Lower leg skin (tissue), 4 donors: ENCODE data around the gene PPP1R9B. TPM values are rescaled to one million over a fixed set of nuclear protein-coding genes. Genes with fewer than 3 reads are reported as not detected.

Experiments
- DNase-seq, 2 donors: peaks; one replicate each; pipeline ENCODE4 v3.0.0-alpha.2; 2019; ENCODE audit warnings: low spot score in 2 of 2
- H3K4me3 ChIP-seq: fragments of 200-600 bp; sonication (generic); 2 replicates; pipeline ENCODE4 v1.5.1; 2017; ENCODE audit warnings: mild to moderate bottlenecking, low read depth; ENCODE audit not compliant: poor library complexity, severe bottlenecking
- CTCF ChIP-seq, 3 donors: fragments of 450-650 bp; IDR thresholded peaks; one replicate each; pipeline ENCODE4 v1.5.1; 2016; ENCODE audit warnings: antibody characterized with exemption in 3 of 3, mild to moderate bottlenecking in 3 of 3, moderate library complexity in 2 of 3
- POLR2A ChIP-seq, 2 donors: fragments of 450-650 bp; IDR thresholded peaks; one replicate each; pipeline ENCODE4 v1.6.1; 2016 to 2017; ENCODE audit warnings: antibody characterized with exemption in 2 of 2, mild to moderate bottlenecking in 1 of 2, moderate library complexity in 1 of 2
- WGBS, 2 donors: methylation state at CpG; one replicate each; pipeline ENCODE4 v1.1.5; 2018; 5-methylcytosine and 5-hydroxymethylcytosine counted together
- intact Hi-C: fragments of 100-400 bp; cut with DNase I; formaldehyde crosslinking; loops from one replicate; pipeline ENCODE4 v1.15.0; 2023; ENCODE audit warnings: low total_unique reads
- total RNA-seq, 4 donors: library from RNA; depleted of rRNA; stranded (reverse); fragments of >200 nt; gene quantifications; one replicate each; pipeline ENCODE4 v1.1.0, GENCODE V29; 2016

PPP1R9B gene
- total RNA-seq, 4 donors from 2014 or later, result 20.7 to 31.9 (median 29.5) TPM

- TF ChIP-seq CTCF (IDR thresholded peaks at IDR 0.05) (no peak), POLR2A (IDR thresholded peaks at IDR 0.05) (no peak)
- intact Hi-C loops, result no loop called here
- DNase-seq, result no peak
- WGBS, 2 donors, result 86 to 90% methylated on average over 7 of the region's 7 CpGs
- no peak overlapping the region for H3K4me3 ChIP-seq
Observed at GRCh38 chr17:50120475-50121253, 29.8 kb downstream of the PPP1R9B start.

GRCh38 chr17:50118828-50119218, 31.7 kb downstream of the PPP1R9B start:
- DNase-seq, result no peak
- intact Hi-C loops, result no loop called here
- TF ChIP-seq POLR2A (IDR thresholded peaks at IDR 0.05), result no peak
- no peak for TF ChIP-seq CTCF (IDR thresholded peaks at IDR 0.05)
- no peak overlapping the region for H3K4me3 ChIP-seq
- WGBS, 2 donors, result 92% methylated on average over 4 of the region's 4 CpGs

- intact Hi-C loops, result no loop called here
- TF ChIP-seq POLR2A (IDR thresholded peaks at IDR 0.05), result no peak
- no peak for TF ChIP-seq CTCF (IDR thresholded peaks at IDR 0.05)
- no peak for DNase-seq
- no peak overlapping the region for H3K4me3 ChIP-seq
- WGBS, 2 donors, result 72 to 77% methylated on average over 22 of the region's 23 CpGs
Observed at GRCh38 chr17:50118076-50118827, 32.2 kb downstream of the PPP1R9B start.

GRCh38 chr17:50117202-50118051, 33.0 kb downstream of the PPP1R9B start:
- no peak overlapping the region for H3K4me3 ChIP-seq
- intact Hi-C loops, result no loop called here

More at GRCh38 chr17:50117202-50118051, 33.0 kb downstream of the PPP1R9B start:
- no peak for TF ChIP-seq POLR2A (IDR thresholded peaks at IDR 0.05)
- no peak for TF ChIP-seq CTCF (IDR thresholded peaks at IDR 0.05)
- no peak for DNase-seq
- WGBS, 2 donors, result 18 to 33% methylated on average over 28 to 37 of the region's 64 CpGs
